SK-N-MC (cell line): ENCODE data around the gene LSM8.

Source experiments
- DNase-seq: peaks from one replicate; pipeline ENCODE4 v3.0.0-alpha.2; 2011; ENCODE audit warnings: low read depth, low spot score
- H3K27ac ChIP-seq: fragments of 200-600 bp; sonication (generic); 2 replicates; pipeline ENCODE4 v1.5.1; 2016; ENCODE audit warnings: mixed run types
- H3K36me3 ChIP-seq: fragments of 200-600 bp; sonication (generic); 2 replicates; pipeline ENCODE4 v1.6.1; 2017; ENCODE audit warnings: antibody characterized with exemption, low read length, mixed read lengths; ENCODE audit not compliant: insufficient read depth
- H3K4me3 ChIP-seq: fragments of 200-600 bp; sonication (generic); 2 replicates; pipeline ENCODE4 v1.5.1; 2016
- H3K9ac ChIP-seq: fragments of 200-600 bp; sonication (generic); 2 replicates; pipeline ENCODE4 v1.8.0; 2017; ENCODE audit warnings: mixed run types, mixed read lengths; ENCODE audit not compliant: insufficient read length
- H3K9me3 ChIP-seq: fragments of 200-600 bp; sonication (generic); 2 replicates; pipeline ENCODE4 v1.6.1; 2017; ENCODE audit warnings: low read depth, mild to moderate bottlenecking, antibody characterized with exemption, low read length, moderate library complexity, mixed read lengths
- EZH2 ChIP-seq: fragments of 200-600 bp; sonication (generic); IDR thresholded peaks from one replicate; pipeline ENCODE4 v1.6.1; 2017; ENCODE audit warnings: antibody characterized with exemption
- FOXP2 ChIP-seq: optimal IDR thresholded peaks from 2 replicates; pipeline ENCODE3; 2011; ENCODE audit warnings: mild to moderate bottlenecking, moderate library complexity; ENCODE audit not compliant: insufficient read depth; ENCODE audit errors: extremely low read length, control extremely low read depth
- POLR2AphosphoS5 ChIP-seq: IDR thresholded peaks from 2 replicates; pipeline ENCODE4 v1.6.1; 2012; ENCODE audit warnings: mild to moderate bottlenecking, low read depth, low read length, borderline replicate concordance

LSM8 gene

DNA sequence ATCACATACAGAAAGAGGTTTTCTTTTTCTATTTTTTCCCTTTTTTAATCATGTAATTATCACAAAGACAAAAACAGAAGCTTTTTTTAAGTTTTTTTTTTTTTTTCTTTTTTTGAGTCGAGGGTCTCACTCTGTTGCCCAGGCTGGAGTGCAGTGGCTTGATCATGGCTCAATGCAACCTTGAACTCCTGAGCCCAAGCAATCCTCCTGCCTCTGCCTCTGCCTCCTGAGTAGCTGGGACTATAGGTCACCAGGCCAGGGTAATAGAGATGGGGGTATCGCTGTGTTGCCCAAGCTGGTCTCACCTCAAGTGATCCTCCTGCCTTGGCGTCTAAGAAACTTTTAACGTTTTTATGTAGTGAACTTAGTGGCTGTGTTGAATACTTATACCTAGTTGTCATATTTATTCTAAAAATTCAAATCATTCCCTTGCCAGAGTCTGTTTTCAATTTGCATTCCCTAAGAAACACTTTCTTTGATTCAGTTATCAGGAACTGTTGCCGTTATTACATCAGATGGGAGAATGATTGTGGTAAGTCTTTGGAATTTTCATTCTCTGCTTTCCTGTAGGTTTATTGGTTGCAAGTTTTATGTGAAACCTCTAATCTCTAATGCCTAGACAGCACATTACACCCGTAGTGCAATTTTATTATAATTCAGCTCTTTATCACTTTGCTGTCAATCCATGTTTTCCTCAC lies 1.3 kb downstream of the LSM8 start:
- peak; percentile 55 for DNase-seq
- H3K27ac ChIP-seq = peak overlapping the region; percentile 88
- no peaks in the 10 kb centered on the region; the same call in 1 of the 2 replicates for H3K9me3 ChIP-seq
- peaks cover 47% of the 10 kb centered on the region for H3K36me3 ChIP-seq
- peak overlapping the region; percentile 85 for H3K4me3 ChIP-seq
- H3K9ac ChIP-seq = peak overlapping the region; percentile 97
- no peak for TF ChIP-seq FOXP2
- TF ChIP-seq EZH2 = no peak

DNA sequence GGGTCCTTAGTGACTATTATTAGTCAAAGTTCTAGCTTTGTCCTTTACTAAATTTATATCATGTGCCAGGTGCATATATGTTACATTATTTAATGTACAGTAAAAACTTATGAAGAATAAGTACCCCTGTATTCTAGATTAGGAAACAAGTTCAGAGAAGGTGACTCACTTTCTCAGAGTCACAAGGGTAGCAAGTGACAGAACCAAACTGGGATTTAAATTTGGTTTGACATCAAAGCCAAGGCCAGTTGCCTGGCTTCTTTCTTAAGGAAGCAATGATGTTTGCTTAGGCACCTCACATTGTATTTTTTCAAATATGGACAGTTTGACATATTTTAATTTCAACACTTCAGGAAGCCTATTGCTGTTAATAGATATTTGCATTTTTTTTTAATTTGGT lies 2.5 kb downstream of the LSM8 start:
- Histone ChIP-seq H3K9me3 (no peaks in the 10 kb centered on the region; the same call in 1 of the 2 replicates), H3K27ac (peak overlapping the region; percentile 88; the same call in 1 of the 2 replicates), H3K9ac (peak overlapping the region; percentile 97), H3K36me3 (peaks cover 58% of the 10 kb centered on the region), H3K4me3 (peak overlapping the region; percentile 85)
- TF ChIP-seq FOXP2 (no peak), POLR2AphosphoS5 (no peak), EZH2 (no peak)
- no peak for DNase-seq

DNA sequence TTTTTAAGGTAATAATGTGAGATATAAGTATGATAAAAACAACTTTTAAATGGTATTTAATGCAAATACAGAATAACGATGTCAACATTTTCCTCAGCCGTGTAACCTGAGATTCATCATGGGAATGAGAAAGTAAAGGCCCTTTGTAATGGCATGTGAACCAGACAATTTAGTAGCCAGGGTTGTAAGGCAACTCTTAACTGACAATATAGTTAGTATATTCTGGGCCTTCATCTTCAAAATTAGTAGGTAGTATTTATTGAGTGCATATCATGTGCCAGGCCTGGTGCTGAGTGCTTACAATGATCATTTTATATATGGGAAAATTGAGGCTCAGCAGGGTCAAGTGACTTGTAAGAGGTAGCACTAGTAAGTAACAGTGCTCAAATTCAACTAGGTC lies 10.6 kb downstream of the LSM8 start:
- no peaks in the 10 kb centered on the region for H3K9me3 ChIP-seq
- DNase-seq = no peak
- H3K36me3 ChIP-seq = peaks cover 45% of the 10 kb centered on the region
- H3K9ac ChIP-seq = no peak overlapping the region
- peak overlapping the region; percentile 67; the same call in 1 of the 2 replicates for H3K27ac ChIP-seq
- H3K4me3 ChIP-seq = no peak overlapping the region
- no peak for TF ChIP-seq FOXP2
- TF ChIP-seq EZH2 = no peak
- no peak for TF ChIP-seq POLR2AphosphoS5

DNA sequence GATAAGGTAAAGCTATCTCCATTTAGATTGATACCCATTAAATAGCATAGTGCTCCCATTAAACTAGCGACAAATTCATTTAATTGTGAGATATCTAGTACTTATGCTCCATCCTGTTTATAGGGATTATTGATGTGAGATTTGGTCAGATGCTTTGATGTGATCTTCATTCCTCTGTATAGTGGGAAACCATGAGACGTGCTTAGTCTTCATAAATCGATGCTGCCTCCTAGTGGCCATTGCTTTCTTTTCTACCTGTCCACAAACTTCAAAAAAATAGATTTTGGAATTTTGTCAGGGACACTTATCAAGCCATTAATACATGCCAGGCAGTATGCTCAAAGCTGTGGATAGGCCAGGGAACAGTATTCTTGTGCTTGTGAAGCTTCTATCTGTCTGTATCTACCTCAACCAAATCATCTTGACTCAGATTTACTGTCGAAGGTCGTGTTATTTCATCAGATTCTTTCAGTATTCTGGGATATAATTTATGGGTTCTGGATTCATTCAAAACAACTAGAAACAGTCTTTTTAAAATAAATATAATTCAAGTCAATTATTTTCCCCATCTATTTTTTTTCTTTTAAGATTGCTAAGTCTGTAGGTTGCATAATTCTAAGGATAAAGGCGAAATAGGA lies 12.0 kb downstream of the LSM8 start:
- Histone ChIP-seq H3K9me3 (no peaks in the 10 kb centered on the region), H3K27ac (peak overlapping the region; percentile 67; the same call in 1 of the 2 replicates), H3K9ac (no peak overlapping the region), H3K4me3 (no peak overlapping the region), H3K36me3 (peaks cover 33% of the 10 kb centered on the region)
- no peak for DNase-seq
- no peak for TF ChIP-seq FOXP2
- no peak; the same call in 1 of the 2 replicates for TF ChIP-seq POLR2AphosphoS5
- TF ChIP-seq EZH2 = no peak

DNA sequence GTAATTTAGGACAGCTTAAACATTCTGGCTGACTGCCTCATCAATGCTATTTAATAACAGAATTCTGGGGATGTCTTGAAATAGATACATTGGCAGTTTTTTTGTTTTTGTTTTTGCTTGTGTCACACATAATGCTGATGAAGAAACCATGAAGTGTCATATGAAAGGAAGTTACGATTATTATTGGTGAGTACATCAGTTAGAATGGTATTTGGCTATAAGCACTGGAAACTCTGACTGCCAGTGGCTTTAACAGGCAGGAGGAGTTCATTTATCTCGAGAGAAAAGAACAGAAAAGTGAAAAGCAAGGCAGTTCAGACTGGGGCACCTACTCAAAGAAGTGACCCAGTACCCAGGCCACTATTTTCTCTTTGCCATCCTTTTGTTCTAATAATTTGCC lies 18.1 kb downstream of the LSM8 start:
- no peak for TF ChIP-seq FOXP2
- no peak for DNase-seq
- Histone ChIP-seq H3K27ac (peak overlapping the region; percentile 7; the same call in 1 of the 2 replicates), H3K4me3 (no peak overlapping the region), H3K36me3 (0 out of 2 replicates have a peak, but pooled peaks cover 2% of the 10 kb centered on the region), H3K9me3 (no peaks in the 10 kb centered on the region), H3K9ac (no peak overlapping the region)

DNA sequence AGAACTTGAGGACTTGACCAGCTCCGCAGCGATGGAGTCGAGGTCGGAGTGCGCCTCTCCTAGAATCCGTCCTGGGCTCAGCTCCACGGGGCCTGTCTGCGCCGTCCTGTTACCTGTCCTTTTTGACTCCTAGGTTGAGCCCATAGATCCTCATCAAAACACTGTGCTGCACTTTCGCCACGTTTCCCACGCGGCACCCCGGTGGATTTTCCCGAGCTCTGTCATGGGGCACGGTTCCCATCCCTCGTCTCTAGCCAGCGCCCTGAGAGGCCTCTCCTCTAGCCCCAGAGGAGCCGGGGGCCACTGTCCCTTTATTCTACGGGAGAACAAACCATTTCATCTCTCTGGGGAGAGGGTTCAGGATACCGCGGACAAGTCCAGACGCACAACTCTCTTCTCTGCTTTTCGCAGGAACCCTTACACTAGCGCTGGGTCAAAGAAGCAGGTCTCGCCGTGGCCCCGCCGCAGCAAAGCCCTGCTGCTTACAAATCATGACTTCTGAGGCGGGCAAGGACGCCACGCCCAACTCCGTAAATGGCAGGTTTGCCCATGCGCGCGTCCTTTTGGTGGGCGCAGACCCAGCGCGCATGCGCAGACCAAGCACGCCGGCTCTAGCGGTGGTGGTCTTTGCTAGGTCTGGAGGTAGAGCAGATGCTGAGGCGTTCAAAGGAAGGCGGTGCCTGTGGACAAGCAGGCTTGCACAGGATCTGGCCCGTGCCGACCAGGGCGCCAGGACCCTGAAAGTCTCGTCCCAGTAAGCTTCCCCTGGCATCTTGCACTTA lies 30.3 kb downstream of the LSM8 start:
- H3K9me3 ChIP-seq = no peaks in the 10 kb centered on the region
- no peak for DNase-seq
- no peaks in the 10 kb centered on the region for H3K36me3 ChIP-seq
- peak; percentile 32; the same call in 1 of the 2 replicates for TF ChIP-seq POLR2AphosphoS5
- no peak for TF ChIP-seq FOXP2
- no peak for TF ChIP-seq EZH2
- peak overlapping the region; percentile 82 for H3K4me3 ChIP-seq
- H3K27ac ChIP-seq = no peak overlapping the region
- H3K9ac ChIP-seq = peak overlapping the region; percentile 77

DNA sequence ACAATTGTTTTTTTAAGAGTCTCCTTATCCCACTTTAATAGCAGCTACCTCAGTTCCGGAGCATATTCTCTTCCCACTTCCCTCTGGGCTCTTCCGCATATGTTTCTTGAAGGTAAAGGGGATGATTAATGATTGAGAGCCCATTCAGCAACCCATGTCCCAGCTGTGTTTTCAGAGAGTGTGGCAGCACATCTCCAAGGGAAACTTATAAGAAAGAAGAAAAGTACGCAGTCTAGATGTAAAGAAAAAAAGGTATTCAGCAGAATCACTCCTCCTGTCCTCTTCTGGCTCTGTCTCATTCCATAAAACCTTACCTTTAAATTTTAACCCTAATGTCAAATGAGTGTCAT lies 30.8 kb downstream of the LSM8 start:
- no peak for DNase-seq
- H3K9ac ChIP-seq = peak overlapping the region; percentile 77
- no peaks in the 10 kb centered on the region for H3K9me3 ChIP-seq
- no peak overlapping the region for H3K27ac ChIP-seq
- H3K36me3 ChIP-seq = no peaks in the 10 kb centered on the region
- peak overlapping the region; percentile 82 for H3K4me3 ChIP-seq
- TF ChIP-seq EZH2 (no peak), FOXP2 (no peak), POLR2AphosphoS5 (no peak)

DNA sequence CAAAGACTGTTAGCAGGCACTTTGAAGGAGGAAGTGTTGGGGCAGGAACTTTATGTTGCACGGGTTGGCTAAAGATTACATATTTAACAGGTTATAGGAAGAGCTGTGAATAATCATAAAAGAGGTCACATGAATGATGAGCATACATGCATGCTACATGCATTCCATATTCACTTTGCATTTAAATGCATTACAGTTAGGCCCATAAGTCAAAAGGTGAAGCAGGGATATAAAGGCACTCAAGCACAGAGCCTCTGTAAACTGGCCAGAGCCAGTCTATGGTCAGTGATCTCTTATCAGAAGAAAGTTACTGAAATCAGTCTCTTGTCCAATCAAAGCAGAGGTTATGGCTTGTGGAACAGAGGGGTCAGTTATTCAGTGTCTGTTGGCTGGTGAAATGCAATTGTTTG lies 33.3 kb downstream of the LSM8 start:
- DNase-seq = no peak
- TF ChIP-seq FOXP2 (no peak), EZH2 (no peak), POLR2AphosphoS5 (no peak)
- no peaks in the 10 kb centered on the region for H3K36me3 ChIP-seq
- no peak overlapping the region for H3K27ac ChIP-seq
- H3K9ac ChIP-seq = no peak overlapping the region
- H3K4me3 ChIP-seq = no peak overlapping the region
- no peaks in the 10 kb centered on the region for H3K9me3 ChIP-seq
